ENCODE measurements around the gene ISM1. TPM values are rescaled to one million over a fixed set of nuclear protein-coding genes. Genes with fewer than 3 reads are reported as not detected.

The ISM1 gene
- total RNA-seq, result under 0.01 TPM in 1 of 2 replicates, not detected in the other

DNA sequence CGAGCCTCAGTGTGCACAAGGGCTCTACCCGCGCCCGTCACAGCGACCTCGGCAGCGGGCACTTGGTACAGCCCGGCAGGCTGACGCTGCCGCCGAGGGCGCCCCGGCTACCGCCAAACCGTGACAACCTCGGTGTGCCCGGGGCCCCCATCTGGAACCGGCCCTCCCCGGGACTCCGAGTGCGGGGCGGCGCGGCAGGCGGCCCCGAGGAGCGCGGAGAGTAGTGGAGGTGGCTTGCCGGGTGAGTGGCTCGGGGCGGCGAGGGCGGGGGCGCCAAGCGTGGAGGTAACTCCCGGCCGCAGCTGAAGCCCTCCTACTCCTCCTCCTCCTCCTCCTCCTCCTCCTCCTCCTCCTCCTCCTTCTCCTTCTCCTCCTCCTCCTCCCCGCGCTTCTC, at the start of gene ISM1:
Gene ISM1, plus strand, starts transcription at position 371 of the 394 bp plus-strand sequence. CDS start 503 bp downstream, outside the sequence.

Other genes with a start within 250 kb of the ISM1 start
- gene SPTLC3, start 212.3 kb upstream of the ISM1 start, total RNA-seq, result 3.4 and 5.1 TPM in 2 replicates